ENCODE measurements around the gene NUDT14. TPM values are rescaled to one million over a fixed set of nuclear protein-coding genes. Genes with fewer than 3 reads are reported as not detected.

Gene NUDT14
- total and polyA plus RNA-seq, 9 donors: 0.68 to 22.5 (median 11.4) TPM

GRCh38 chr14:105184461-105184860, 3.3 kb upstream of the NUDT14 start:
- H3K27me3 ChIP-seq: no peaks in the 10 kb centered on the region
- peaks cover 2% of the 10 kb centered on the region for H3K4me1 ChIP-seq (ENCODE audit: insufficient read depth)
- no peak overlapping the region for H3K27ac ChIP-seq
- DNase-seq: no peak
- TF ChIP-seq CTCF (IDR thresholded peaks at IDR 0.05): no peak
- TF ChIP-seq EP300 (IDR thresholded peaks at IDR 0.05): no peak
- peaks cover 0 to 7% of the 10 kb centered on the region in 2 donors for H3K9me3 ChIP-seq
- WGBS, 3 donors: 53 to 57% (median 54%) methylated on average over 9 of the region's 9 CpGs
- H3K4me3 ChIP-seq: no peak overlapping the region
- intact Hi-C loops (cut with DNase I): no loop called here
- H3K36me3 ChIP-seq: no peaks in the 10 kb centered on the region

- no peak for DNase-seq
- TF ChIP-seq POLR2A (IDR thresholded peaks at IDR 0.05) (no peak), EP300 (IDR thresholded peaks at IDR 0.05) (no peak), CTCF (IDR thresholded peaks at IDR 0.05) (no peak)
- no peak overlapping the region for H3K27ac ChIP-seq
- no peaks in the 10 kb centered on the region for H3K36me3 ChIP-seq
- H3K27me3 ChIP-seq: no peaks in the 10 kb centered on the region
- no peaks in the 10 kb centered on the region for H3K9me3 ChIP-seq
- peaks cover 2% of the 10 kb centered on the region for H3K4me1 ChIP-seq (ENCODE audit: insufficient read depth)
- H3K4me3 ChIP-seq: no peak overlapping the region
- intact Hi-C loops (cut with DNase I): no loop called here
- WGBS, 3 donors: 63 to 71% (median 65%) methylated on average over 25 of the region's 25 CpGs
Measured at GRCh38 chr14:105182296-105183020, 1.3 kb upstream of the NUDT14 start.

GRCh38 chr14:105181549-105182295, 610 bp upstream of the NUDT14 start:
- no peak for DNase-seq
- TF ChIP-seq CTCF (IDR thresholded peaks at IDR 0.05): no peak
- TF ChIP-seq POLR2A (IDR thresholded peaks at IDR 0.05): no peak
- Histone ChIP-seq H3K4me3 (peak overlapping the region; percentile 47), H3K27me3 (no peaks in the 10 kb centered on the region), H3K36me3 (no peaks in the 10 kb centered on the region), H3K27ac (no peak overlapping the region), H3K4me1 (ENCODE audit: insufficient read depth) (peaks cover 2% of the 10 kb centered on the region), H3K9me3 (no peaks in the 10 kb centered on the region)
- intact Hi-C loops (cut with DNase I): no loop called here
- WGBS, 3 donors: 35 to 40% (median 39%) methylated on average over 19 to 21 of the region's 21 CpGs

- H3K27me3 ChIP-seq: no peaks in the 10 kb centered on the region
- H3K4me3 ChIP-seq: no peak overlapping the region
- H3K27ac ChIP-seq: no peak overlapping the region
- DNase-seq: no peak
- H3K9me3 ChIP-seq: no peaks in the 10 kb centered on the region
- H3K4me1 ChIP-seq (ENCODE audit: insufficient read depth): peaks cover 2% of the 10 kb centered on the region
- no peaks in the 10 kb centered on the region for H3K36me3 ChIP-seq
- TF ChIP-seq EP300 (IDR thresholded peaks at IDR 0.05): no peak
- TF ChIP-seq CTCF (IDR thresholded peaks at IDR 0.05): no peak
- no peak for TF ChIP-seq POLR2A (IDR thresholded peaks at IDR 0.05)
- intact Hi-C loops (cut with DNase I): no loop called here
- WGBS, 3 donors: 86 to 92% (median 89%) methylated on average over 13 of the region's 13 CpGs
Measured at GRCh38 chr14:105179191-105179590, 1.9 kb downstream of the NUDT14 start.

Data from ovary (tissue), 9 donors.